Lung (tissue), 12 donors: ENCODE data around the gene PHEX. TPM values are rescaled to one million over a fixed set of nuclear protein-coding genes. Genes with fewer than 3 reads are reported as not detected.

Source experiments
- ATAC-seq: fragments of 200-7000 bp; cut with Tn5 transposase; one replicate; pipeline ENCODE4 v1.9.1; 2020; ENCODE audit warnings: moderate number of reproducible peaks; ENCODE audit not compliant: insufficient read depth, low FRiP score
- DNase-seq, 3 donors: peaks; one replicate each; pipeline ENCODE4 v3.0.0-alpha.2; 2013 to 2017
- H3K27ac ChIP-seq, 2 donors: one replicate each; pipeline ENCODE4 v1.5.1; 2013; ENCODE audit warnings: mild to moderate bottlenecking in 2 of 2, moderate library complexity in 2 of 2, control low read depth in 1 of 2, inconsistent platforms in 1 of 2, low read depth in 1 of 2, low read length in 1 of 2
- H3K27me3 ChIP-seq, 3 donors: one replicate each; pipeline ENCODE4 v1.5.1; 2013; ENCODE audit warnings: low read length in 2 of 3; ENCODE audit not compliant: control insufficient read depth in 3 of 3, insufficient read depth in 3 of 3
- H3K36me3 ChIP-seq, 4 donors: one replicate each; pipeline ENCODE4 v1.5.1; 2013; ENCODE audit warnings: low read length in 4 of 4, mild to moderate bottlenecking in 1 of 4, moderate library complexity in 1 of 4; ENCODE audit not compliant: control insufficient read depth in 4 of 4, insufficient read depth in 4 of 4
- H3K4me1 ChIP-seq, 5 donors: one replicate each; pipeline ENCODE4 v1.5.1; 2013; ENCODE audit warnings: low read length in 5 of 5, mild to moderate bottlenecking in 2 of 5, moderate library complexity in 1 of 5; ENCODE audit not compliant: control insufficient read depth in 5 of 5, insufficient read depth in 5 of 5
- H3K4me3 ChIP-seq: one replicate; pipeline ENCODE4 v1.5.1; 2013; ENCODE audit warnings: mild to moderate bottlenecking, control low read depth, moderate library complexity
- H3K9ac ChIP-seq, 2 donors: one replicate each; pipeline ENCODE4 v1.5.1; 2013; ENCODE audit warnings: low read length in 2 of 2, control low read depth in 1 of 2; ENCODE audit not compliant: insufficient read depth in 1 of 2
- H3K9me3 ChIP-seq, 4 donors: one replicate each; pipeline ENCODE4 v1.5.1; 2013; ENCODE audit warnings: low read length in 3 of 4, mild to moderate bottlenecking in 1 of 4, moderate library complexity in 1 of 4; ENCODE audit not compliant: control insufficient read depth in 4 of 4, insufficient read depth in 3 of 4
- WGBS, 2 donors: extraction: QIAGEN DNeasy Blood & Tissue Kit; methylation state at CpG; one replicate each; pipeline ENCODE4 v1.1.7; 2013; 5-methylcytosine and 5-hydroxymethylcytosine counted together
- polyA plus RNA-seq, 2 donors: library from polyadenylated mRNA; stranded (reverse); fragments of 200-250 nt; gene quantifications; one replicate each; pipeline ENCODE4 v1.2.1, GENCODE V29; 2013
- total RNA-seq, 2 donors: library from RNA; depleted of rRNA in 1 of 2; stranded (reverse); fragments of >200 nt in 1 of 2; gene quantifications; one replicate each; pipeline ENCODE4 v1.2.1, GENCODE V29; 2014 to 2021
- TF ChIP-seq, protein P1 (sequence below): IDR thresholded peaks from 2 replicates; pipeline ENCODE4 v1.5.1; 2012; ENCODE audit warnings: mild to moderate bottlenecking; ENCODE audit errors: control extremely low read depth, extremely low read depth
- donor health status: control.
- donor health status: control.
- donor health status: Bipolar disorder and iron deficiency.
- donor health status: healthy.
- donor health status: DM: yes; HTN: yes; CAD: no.

Gene PHEX
- total and polyA plus RNA-seq, 4 donors = 0.59 to 15.4 (median 3.8) TPM

GRCh38 chrX:22165732-22166457 lies 133.8 kb downstream of the PHEX start:
- TF ChIP-seq, protein P1, sequence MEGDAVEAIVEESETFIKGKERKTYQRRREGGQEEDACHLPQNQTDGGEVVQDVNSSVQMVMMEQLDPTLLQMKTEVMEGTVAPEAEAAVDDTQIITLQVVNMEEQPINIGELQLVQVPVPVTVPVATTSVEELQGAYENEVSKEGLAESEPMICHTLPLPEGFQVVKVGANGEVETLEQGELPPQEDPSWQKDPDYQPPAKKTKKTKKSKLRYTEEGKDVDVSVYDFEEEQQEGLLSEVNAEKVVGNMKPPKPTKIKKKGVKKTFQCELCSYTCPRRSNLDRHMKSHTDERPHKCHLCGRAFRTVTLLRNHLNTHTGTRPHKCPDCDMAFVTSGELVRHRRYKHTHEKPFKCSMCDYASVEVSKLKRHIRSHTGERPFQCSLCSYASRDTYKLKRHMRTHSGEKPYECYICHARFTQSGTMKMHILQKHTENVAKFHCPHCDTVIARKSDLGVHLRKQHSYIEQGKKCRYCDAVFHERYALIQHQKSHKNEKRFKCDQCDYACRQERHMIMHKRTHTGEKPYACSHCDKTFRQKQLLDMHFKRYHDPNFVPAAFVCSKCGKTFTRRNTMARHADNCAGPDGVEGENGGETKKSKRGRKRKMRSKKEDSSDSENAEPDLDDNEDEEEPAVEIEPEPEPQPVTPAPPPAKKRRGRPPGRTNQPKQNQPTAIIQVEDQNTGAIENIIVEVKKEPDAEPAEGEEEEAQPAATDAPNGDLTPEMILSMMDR = no peak
- Histone ChIP-seq H3K27ac (no peak overlapping the region), H3K36me3 (no peaks in the 10 kb centered on the region), H3K4me1 (no peaks in the 10 kb centered on the region), H3K4me3 (no peak overlapping the region), H3K9ac (no peak overlapping the region), H3K27me3 (peaks cover 0 to 5% (median 0%) of the 10 kb centered on the region in 3 donors), H3K9me3 (no peaks in the 10 kb centered on the region)
- DNase-seq = no peak
- WGBS, 2 donors = 68 to 93% methylated on average over 4 of the region's 4 CpGs
- ATAC-seq = no peak

DNA sequence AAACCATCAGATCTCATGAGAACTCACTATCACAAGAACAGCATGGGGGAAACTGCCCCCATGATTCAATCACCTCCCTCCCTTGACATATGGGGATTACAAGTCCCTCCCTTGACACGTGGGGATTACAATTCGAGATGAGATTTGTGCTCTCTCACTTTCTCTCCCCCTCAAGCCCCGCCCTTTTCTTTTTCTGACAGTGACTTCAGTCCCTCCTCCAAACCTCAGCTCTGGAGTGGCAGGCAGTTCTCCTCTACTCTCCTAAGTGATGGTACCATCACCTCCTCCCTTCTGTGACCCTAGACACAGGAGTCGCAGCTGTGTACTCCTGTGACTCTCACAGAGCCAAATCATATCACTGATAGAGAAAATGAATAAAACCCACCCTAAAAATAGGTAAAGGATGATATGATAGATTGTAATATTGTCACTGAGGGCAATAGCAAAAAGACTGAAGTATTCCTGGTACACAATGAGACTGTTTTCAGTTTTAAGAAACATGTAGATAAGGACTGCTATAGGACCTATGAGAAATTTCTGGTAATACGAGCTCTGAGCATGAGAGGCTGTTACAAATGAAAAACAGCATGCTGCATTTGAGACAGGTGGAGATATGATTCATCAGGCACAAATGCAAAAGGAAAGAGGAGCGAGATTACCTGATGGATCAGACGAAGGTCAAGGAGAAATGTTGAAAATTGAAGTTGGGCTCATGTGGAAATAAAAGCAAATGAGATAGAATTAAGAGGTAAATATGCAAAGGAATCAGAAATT lies 139.3 kb downstream of the PHEX start:
- no peaks in the 10 kb centered on the region for H3K9me3 ChIP-seq
- no peak overlapping the region for H3K4me3 ChIP-seq
- H3K4me1 ChIP-seq = peaks cover 0 to 1% (median 0%) of the 10 kb centered on the region in 5 donors
- DNase-seq (no peak), ATAC-seq (no peak)
- WGBS, 2 donors = 58 to 74% methylated on average over 7 of the region's 7 CpGs
- no peak overlapping the region for H3K27ac ChIP-seq
- no peaks in the 10 kb centered on the region for H3K36me3 ChIP-seq
- no peak overlapping the region for H3K9ac ChIP-seq
- TF ChIP-seq, protein P1 = no peak
- H3K27me3 ChIP-seq = peaks cover 0 to 2% (median 0%) of the 10 kb centered on the region in 3 donors

DNA sequence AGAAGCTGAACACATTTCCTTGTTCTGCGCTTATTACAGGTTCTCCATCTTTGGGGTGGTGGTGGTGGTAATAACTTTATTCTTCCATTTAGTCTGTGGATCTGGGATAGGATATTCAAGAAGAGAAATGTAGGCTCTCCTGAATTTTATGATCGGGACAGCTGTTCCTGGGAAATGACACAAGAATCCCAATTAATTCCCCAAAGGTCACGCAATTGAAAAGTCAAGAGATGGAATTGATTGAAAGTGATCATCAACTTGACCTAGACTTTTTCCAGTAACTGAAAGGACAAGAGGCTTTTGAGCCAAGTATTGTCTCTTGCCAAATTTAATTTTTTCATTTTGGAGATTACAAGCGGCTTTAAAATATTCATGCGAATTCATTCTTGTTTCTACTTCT lies 141.8 kb downstream of the PHEX start:
- Histone ChIP-seq H3K36me3 (no peaks in the 10 kb centered on the region), H3K27me3 (peaks cover 0 to 2% (median 0%) of the 10 kb centered on the region in 3 donors), H3K9me3 (no peaks in the 10 kb centered on the region), H3K4me3 (no peak overlapping the region), H3K4me1 (peaks cover 0 to 7% (median 0%) of the 10 kb centered on the region in 5 donors), H3K27ac (no peak overlapping the region), H3K9ac (no peak overlapping the region)
- ATAC-seq (no peak), DNase-seq (no peak)
- 88 to 93% methylated on average over 5 of the region's 5 CpGs for WGBS, 2 donors
- TF ChIP-seq, protein P1 = no peak
